Measurements from ENCODE around the gene PLET1.
"Not testable (repeated sequence)": the region's sequence is repeated elsewhere in the genome, so short reads cannot be mapped to it uniquely, and the experiment has no call there.

PLET1 gene

DNA sequence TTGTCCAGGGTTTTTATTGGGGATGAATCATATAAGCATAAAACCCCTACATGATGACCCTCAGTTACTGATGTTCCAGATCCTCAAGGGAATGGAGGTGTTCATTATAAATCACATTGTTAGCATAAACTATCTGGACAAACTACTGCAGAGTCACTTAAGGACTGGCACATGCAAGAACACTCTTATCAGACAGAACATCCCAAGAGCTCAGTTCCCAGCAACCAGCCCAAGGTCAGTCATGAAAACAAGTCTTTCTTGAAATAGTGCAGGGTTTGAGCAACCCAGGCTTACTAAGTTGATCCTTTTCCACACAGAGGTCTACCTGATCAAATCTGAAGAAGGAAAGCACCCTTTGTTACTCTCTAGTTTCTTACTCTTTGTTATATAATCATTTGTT, 48.0 kb downstream of the PLET1 start:
- no peaks in the 10 kb centered on the region for H3K36me3 ChIP-seq (ENCODE audit: control insufficient read depth, insufficient read depth, low read length)

GRCh38 chr11:112212290-112212689, 48.4 kb downstream of the PLET1 start:
- Histone ChIP-seq H3K4me3 (ENCODE audit: extremely low read depth, insufficient read depth, low read length, poor library complexity, severe bottlenecking) (no peak overlapping the region), H3K27ac (ENCODE audit: low read depth, low read length, severe bottlenecking) (no peak overlapping the region), H3K36me3 (ENCODE audit: control insufficient read depth, insufficient read depth, low read length) (no peaks in the 10 kb centered on the region), H3K4me1 (ENCODE audit: control insufficient read depth, insufficient read depth, low read length, poor library complexity, severe bottlenecking) (no peaks in the 10 kb centered on the region), H3K9me3 (ENCODE audit: control insufficient read depth, low read length) (no peaks in the 10 kb centered on the region)
- WGBS, 2 experiments (ENCODE audit: insufficient coverage in 2 of 2): 93 to 94% methylated on average over 2 of the region's 3 CpGs

More for the DNA sequence above, 48.0 kb downstream of the PLET1 start:
- no peaks in the 10 kb centered on the region for H3K4me1 ChIP-seq (ENCODE audit: control insufficient read depth, insufficient read depth, low read length, poor library complexity, severe bottlenecking)
- no peaks in the 10 kb centered on the region for H3K9me3 ChIP-seq (ENCODE audit: control insufficient read depth, low read length)
- no peak overlapping the region for H3K27ac ChIP-seq (ENCODE audit: low read depth, low read length, severe bottlenecking)
- no peak overlapping the region for H3K4me3 ChIP-seq (ENCODE audit: extremely low read depth, insufficient read depth, low read length, poor library complexity, severe bottlenecking)

- Histone ChIP-seq H3K36me3 (ENCODE audit: control insufficient read depth, insufficient read depth, low read length) (no peaks in the 10 kb centered on the region), H3K4me3 (ENCODE audit: extremely low read depth, insufficient read depth, low read length, poor library complexity, severe bottlenecking) (no peak overlapping the region), H3K9me3 (ENCODE audit: control insufficient read depth, low read length) (no peaks in the 10 kb centered on the region), H3K27ac (ENCODE audit: low read depth, low read length, severe bottlenecking) (no peak overlapping the region), H3K4me1 (ENCODE audit: control insufficient read depth, insufficient read depth, low read length, poor library complexity, severe bottlenecking) (no peaks in the 10 kb centered on the region)
- WGBS, 2 experiments (ENCODE audit: insufficient coverage in 2 of 2): no CpG with 5 or more reads among the region's 2 CpGs
Measured at GRCh38 chr11:112211536-112211935, 49.1 kb downstream of the PLET1 start.

- Histone ChIP-seq H3K27ac (ENCODE audit: low read depth, low read length, severe bottlenecking) (no peak overlapping the region), H3K4me3 (ENCODE audit: extremely low read depth, insufficient read depth, low read length, poor library complexity, severe bottlenecking) (no peak overlapping the region), H3K4me1 (ENCODE audit: control insufficient read depth, insufficient read depth, low read length, poor library complexity, severe bottlenecking) (no peaks in the 10 kb centered on the region), H3K36me3 (ENCODE audit: control insufficient read depth, insufficient read depth, low read length) (no peaks in the 10 kb centered on the region), H3K9me3 (ENCODE audit: control insufficient read depth, low read length) (no peaks in the 10 kb centered on the region)
- no CpG with 5 or more reads among the region's 1 CpG for WGBS, 2 experiments (ENCODE audit: insufficient coverage in 2 of 2)
Measured at GRCh38 chr11:112210890-112211289, 49.8 kb downstream of the PLET1 start.

- Histone ChIP-seq H3K36me3 (ENCODE audit: control insufficient read depth, insufficient read depth, low read length) (no peaks in the 10 kb centered on the region), H3K9me3 (ENCODE audit: control insufficient read depth, low read length) (no peaks in the 10 kb centered on the region), H3K4me1 (ENCODE audit: control insufficient read depth, insufficient read depth, low read length, poor library complexity, severe bottlenecking) (no peaks in the 10 kb centered on the region), H3K27ac (ENCODE audit: low read depth, low read length, severe bottlenecking) (no peak overlapping the region), H3K4me3 (ENCODE audit: extremely low read depth, insufficient read depth, low read length, poor library complexity, severe bottlenecking) (no peak overlapping the region)
- 91 to 92% methylated on average over 20 to 22 of the region's 23 CpGs for WGBS, 2 experiments (ENCODE audit: insufficient coverage in 2 of 2)
Measured at GRCh38 chr11:112206071-112206470, 54.6 kb downstream of the PLET1 start.

GRCh38 chr11:112200252-112200651, 60.4 kb downstream of the PLET1 start:
- no peaks in the 10 kb centered on the region for H3K36me3 ChIP-seq (ENCODE audit: control insufficient read depth, insufficient read depth, low read length)
- no peaks in the 10 kb centered on the region for H3K9me3 ChIP-seq (ENCODE audit: control insufficient read depth, low read length)
- H3K4me1 ChIP-seq (ENCODE audit: control insufficient read depth, insufficient read depth, low read length, poor library complexity, severe bottlenecking): no peaks in the 10 kb centered on the region
- WGBS, 2 experiments (ENCODE audit: insufficient coverage in 2 of 2): no CpG with 5 or more reads among the region's 2 CpGs
- H3K4me3 ChIP-seq (ENCODE audit: extremely low read depth, insufficient read depth, low read length, poor library complexity, severe bottlenecking): no peak overlapping the region
- H3K27ac ChIP-seq (ENCODE audit: low read depth, low read length, severe bottlenecking): no peak overlapping the region

DNA sequence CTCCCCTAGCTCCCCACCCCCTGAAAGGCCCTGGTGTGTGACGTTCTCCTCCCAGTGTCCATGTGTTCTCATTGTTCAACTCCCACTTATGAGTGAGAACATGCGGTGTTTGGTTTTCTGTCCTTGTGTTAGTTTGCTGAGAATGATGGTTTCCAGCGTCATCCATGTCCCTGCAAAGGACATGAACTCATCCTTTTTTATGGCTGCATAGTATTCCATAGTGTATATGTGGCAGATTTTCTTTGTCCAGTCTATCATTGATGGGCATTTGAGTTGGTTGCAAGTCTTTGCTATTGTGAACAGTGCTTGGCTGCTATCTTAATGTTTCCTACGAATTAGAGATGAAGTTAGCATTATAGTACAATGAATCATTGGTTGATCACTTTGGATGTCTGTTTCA, 61.6 kb downstream of the PLET1 start:
- not testable (repeated sequence) for H3K36me3 ChIP-seq (ENCODE audit: control insufficient read depth, insufficient read depth, low read length); H3K4me3 ChIP-seq (ENCODE audit: extremely low read depth, insufficient read depth, low read length, poor library complexity, severe bottlenecking); H3K4me1 ChIP-seq (ENCODE audit: control insufficient read depth, insufficient read depth, low read length, poor library complexity, severe bottlenecking); H3K27ac ChIP-seq (ENCODE audit: low read depth, low read length, severe bottlenecking); H3K9me3 ChIP-seq (ENCODE audit: control insufficient read depth, low read length)
- WGBS, 2 experiments (ENCODE audit: insufficient coverage in 2 of 2): no CpG with 5 or more reads among the region's 4 CpGs
